GM18861 (cell line): Measurements from ENCODE around the gene SEMA3D.
"Not testable (repeated sequence)": the region's sequence is repeated elsewhere in the genome, so short reads cannot be mapped to it uniquely, and the experiment has no call there.

Source experiments
- ATAC-seq: cut with Tn5 transposase; IDR thresholded peaks from one replicate; pipeline ENCODE4 v1.9.1; 2021; ENCODE audit not compliant: unreplicated experiment

The SEMA3D gene

GRCh38 chr7:85000735-85001350 is 186.0 kb downstream of the SEMA3D start:
- ATAC-seq = no peak

DNA sequence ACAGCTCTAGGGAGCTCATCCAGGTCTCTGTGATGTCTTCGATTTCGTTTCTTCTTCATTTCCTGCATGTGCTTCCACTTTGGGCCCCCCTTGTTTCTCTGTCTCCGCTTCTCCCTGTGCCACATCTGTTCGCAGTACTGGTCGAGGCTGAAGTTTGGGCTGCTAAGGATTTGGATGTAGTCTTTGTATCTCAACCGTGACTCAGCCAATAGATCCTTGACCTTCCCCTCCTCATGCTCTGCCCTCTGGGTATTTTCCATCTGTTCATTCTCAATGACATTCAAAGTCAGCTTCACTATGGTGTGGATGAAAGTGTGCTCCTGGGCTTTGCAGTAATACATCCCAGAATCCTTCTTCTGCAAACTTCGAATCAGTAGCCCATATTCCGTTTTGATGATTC is 187.4 kb downstream of the SEMA3D start:
- no peak for ATAC-seq

DNA sequence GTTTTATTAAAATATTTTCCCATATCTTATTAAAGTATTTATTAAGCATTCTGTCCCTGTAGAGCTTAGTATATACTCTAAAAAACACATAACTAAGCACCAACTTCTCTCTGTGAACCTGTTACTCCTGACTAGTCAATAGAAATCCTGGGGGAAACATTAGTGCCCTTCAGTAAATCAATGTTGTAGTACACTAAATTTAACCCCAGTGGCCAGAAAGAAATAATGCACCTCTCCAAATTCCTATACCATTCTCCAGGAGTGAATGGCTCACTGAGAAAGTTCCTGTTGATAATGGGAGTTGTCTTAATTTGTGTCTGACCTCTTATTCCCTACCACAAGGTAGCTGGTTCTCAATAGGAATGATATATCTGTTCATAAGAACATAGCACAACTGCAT is 188.2 kb downstream of the SEMA3D start:
- ATAC-seq = no peak

DNA sequence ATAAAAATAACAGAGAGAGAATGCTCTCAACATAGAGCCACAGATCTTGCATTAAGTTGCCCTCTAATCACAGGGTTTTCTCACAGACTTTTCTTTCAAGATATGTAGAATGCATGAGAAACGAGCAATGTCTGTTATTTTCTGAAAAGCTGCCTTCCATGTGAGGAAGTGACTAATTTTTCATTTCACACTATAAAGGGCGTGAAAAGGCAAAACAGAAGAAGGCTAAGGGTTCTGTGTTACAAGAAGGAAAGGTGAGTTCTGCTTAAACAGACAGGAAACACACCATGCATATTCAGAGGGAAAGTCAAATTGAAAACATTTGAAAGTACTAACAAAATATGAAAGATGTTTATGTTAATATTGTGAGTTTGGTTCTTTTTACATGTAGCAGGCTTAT is 189.2 kb downstream of the SEMA3D start:
- ATAC-seq = no peak

- ATAC-seq = not testable (repeated sequence)
These were observed 193.9 kb downstream of the SEMA3D start for GRCh38 chr7:84992954-84993353.

GRCh38 chr7:84985073-84985784 is 201.6 kb downstream of the SEMA3D start:
- no peak for ATAC-seq

GRCh38 chr7:84982199-84982598 is 204.7 kb downstream of the SEMA3D start:
- no peak for ATAC-seq

DNA sequence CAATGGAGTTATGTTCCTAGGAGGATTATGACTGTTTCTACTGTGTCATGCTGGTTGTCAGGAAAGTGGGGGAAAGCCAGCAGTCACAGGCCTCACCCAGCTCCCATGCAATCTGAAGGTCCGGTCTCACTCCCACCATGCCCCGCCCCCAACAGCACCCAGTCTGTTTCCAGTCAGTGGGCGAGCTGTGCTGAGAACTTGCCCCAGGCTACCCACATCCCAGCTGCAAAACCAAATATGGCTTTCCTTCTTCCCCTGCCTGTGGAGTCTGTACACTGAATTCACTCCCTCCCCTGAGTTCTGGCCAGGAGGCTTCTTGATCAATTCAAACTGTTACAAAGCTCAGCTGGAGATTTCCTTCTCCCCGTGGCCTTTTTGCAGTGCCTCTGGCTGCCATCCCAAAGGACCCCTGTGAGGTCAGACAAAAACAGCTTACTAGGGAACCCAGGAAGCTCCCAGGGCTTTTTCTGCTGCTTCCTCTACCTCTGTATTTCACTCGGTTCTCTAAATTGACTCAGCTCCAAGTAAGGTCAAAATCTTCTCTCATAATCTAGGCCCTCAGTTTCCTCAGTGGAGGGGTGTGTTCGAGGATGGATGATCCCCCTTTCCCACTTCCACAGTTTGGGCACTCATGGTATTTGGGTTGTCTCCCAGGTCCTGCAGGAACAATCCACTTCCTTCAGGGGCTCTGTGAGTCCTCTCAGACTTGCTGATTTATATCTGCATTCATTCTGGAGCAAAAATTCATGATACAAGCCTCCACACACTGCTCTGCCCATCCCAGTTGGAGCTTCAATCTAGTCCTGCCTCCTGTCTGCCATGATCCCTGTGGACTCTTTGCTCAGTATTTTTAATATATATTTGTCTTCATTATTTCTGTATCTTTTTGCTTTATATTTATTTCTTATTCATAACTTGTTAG is 205.5 kb downstream of the SEMA3D start:
- no peak for ATAC-seq

GRCh38 chr7:84975586-84976185 is 211.2 kb downstream of the SEMA3D start:
- no peak for ATAC-seq

GRCh38 chr7:84971360-84971759 is 215.5 kb downstream of the SEMA3D start:
- no peak for ATAC-seq

GRCh38 chr7:84970670-84971069 is 216.2 kb downstream of the SEMA3D start:
- no peak for ATAC-seq

- ATAC-seq = no peak
These were observed 233.6 kb downstream of the SEMA3D start for GRCh38 chr7:84953234-84953633.

GRCh38 chr7:84950836-84951235 is 236.0 kb downstream of the SEMA3D start:
- ATAC-seq = no peak

DNA sequence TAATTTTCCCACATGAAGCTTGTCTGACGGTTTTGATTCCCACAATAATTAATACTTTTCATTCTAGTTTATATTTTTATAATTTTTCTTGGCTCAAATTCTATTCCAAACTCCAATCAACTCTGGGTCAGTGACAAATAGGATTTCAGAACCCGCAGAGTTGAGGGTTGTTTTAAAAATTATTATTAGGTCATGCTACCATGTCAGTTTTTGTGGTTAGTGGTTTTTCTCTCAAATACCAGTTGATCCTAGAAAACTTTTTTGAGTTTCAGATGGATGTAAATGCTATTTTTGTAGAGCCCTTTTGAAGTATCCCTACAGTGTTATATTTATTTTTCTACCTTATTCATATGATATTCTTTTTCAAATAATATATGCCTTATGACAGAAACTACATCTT is 237.4 kb downstream of the SEMA3D start:
- no peak for ATAC-seq

DNA sequence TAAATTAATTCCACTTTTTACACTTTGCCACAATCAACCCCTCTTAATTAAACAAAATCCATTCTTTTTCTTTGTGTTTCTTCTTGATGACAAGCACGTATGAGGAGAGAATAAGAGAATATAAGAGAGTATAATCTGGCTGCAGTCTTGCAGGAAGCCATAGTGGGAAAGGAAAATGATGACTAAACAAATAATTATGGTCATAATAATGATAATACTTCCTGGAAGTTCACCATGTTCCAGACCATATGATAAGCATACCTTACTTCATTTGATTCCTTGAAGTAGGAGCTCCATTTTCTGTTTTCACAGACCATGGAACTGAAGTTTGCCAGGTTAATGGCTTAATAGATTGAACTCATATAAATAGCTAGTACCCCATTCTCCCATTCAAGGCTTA is 237.8 kb downstream of the SEMA3D start:
- ATAC-seq = no peak

DNA sequence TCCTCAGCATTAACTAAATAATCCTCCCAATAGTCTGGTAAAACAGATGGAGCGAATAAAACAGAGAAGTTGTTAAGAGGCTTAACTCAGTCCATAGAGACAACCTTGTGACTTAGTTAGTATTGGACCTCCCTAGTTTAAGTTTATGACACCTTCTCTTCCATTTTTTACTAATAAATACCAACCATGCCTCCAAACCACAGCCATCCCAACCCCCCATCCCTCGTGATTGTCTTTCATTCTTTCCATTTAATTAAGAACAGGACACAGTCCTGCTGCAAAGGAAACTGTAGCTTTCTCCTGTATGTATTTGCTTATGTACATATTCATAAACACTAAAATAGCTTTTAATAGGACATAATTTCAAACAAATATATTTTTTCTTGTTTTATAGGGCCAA is 238.2 kb downstream of the SEMA3D start:
- no peak for ATAC-seq

GRCh38 chr7:84946549-84946948 is 240.3 kb downstream of the SEMA3D start:
- ATAC-seq = no peak
